Ramos (cell line): ENCODE data around the gene GSTA4.

Experiments
- in situ Hi-C: fragments of 300-500 bp; cut with MboI; formaldehyde crosslinking; loops from one replicate; pipeline ENCODE4 v1.14.3; 2022; ENCODE audit warnings: low sequenced_read_pairs; ENCODE audit not compliant: unreplicated experiment

The GSTA4 gene

GRCh38 chr6:52929321-52930164 is 65.5 kb downstream of the GSTA4 start:
- in situ Hi-C loops = no loop called here
